Sigmoid colon (tissue), 7 donors: ENCODE data around the gene UMODL1. TPM values are rescaled to one million over a fixed set of nuclear protein-coding genes. Genes with fewer than 3 reads are reported as not detected.

Experiments used
- DNase-seq: peaks from one replicate; pipeline ENCODE4 v3.0.0-alpha.2; 2019
- H3K27ac ChIP-seq, 4 donors: fragments of 200-600 bp; sonication (generic); one replicate each; pipeline ENCODE4 v1.5.1; 2016 to 2019; ENCODE audit warnings: mild to moderate bottlenecking in 1 of 4
- H3K27me3 ChIP-seq, 3 donors: fragments of 200-600 bp; sonication (generic); one replicate each; pipeline ENCODE4 v1.5.1; 2019; ENCODE audit warnings: mild to moderate bottlenecking in 1 of 3
- H3K36me3 ChIP-seq, 4 donors: fragments of 200-600 bp; sonication (generic); one replicate each; pipeline ENCODE4 v1.5.1; 2016 to 2019
- H3K4me1 ChIP-seq, 4 donors: fragments of 200-600 bp; sonication (generic); one replicate each; pipeline ENCODE4 v1.5.1; 2017 to 2019
- H3K4me3 ChIP-seq, 4 donors: fragments of 200-600 bp; sonication (generic); one replicate each; pipeline ENCODE4 v1.5.1; 2017 to 2019; ENCODE audit warnings: mild to moderate bottlenecking in 2 of 4, moderate library complexity in 1 of 4
- H3K9me3 ChIP-seq, 4 donors: fragments of 200-600 bp in 3 of 4; sonication (generic) in 3 of 4; one replicate each; pipeline versions ENCODE4 v1.5.1 to v1.6.1; 2013 to 2019
- CTCF ChIP-seq, 4 experiments: fragments of 450-650 bp in 3 of 4; fragments of 200-600 bp in 1 of 4; IDR thresholded peaks; one replicate each; pipeline ENCODE4 v1.5.1; 2016 to 2019; ENCODE audit warnings: antibody characterized with exemption in 4 of 4, mild to moderate bottlenecking in 3 of 4, moderate library complexity in 2 of 4
- EP300 ChIP-seq, 4 donors: sonication (generic); formaldehyde crosslinking; IDR thresholded peaks; one replicate each; pipeline ENCODE4 v1.6.1; 2017; ENCODE audit warnings: antibody characterized with exemption in 4 of 4
- POLR2A ChIP-seq, 2 donors: fragments of 450-650 bp; IDR thresholded peaks; one replicate each; pipeline ENCODE4 v1.6.1; 2016; ENCODE audit warnings: antibody characterized with exemption in 2 of 2, mild to moderate bottlenecking in 2 of 2, moderate library complexity in 2 of 2
- POLR2AphosphoS5 ChIP-seq, 4 donors: sonication (generic); formaldehyde crosslinking; IDR thresholded peaks; one replicate each; pipeline ENCODE4 v1.6.1; 2017; ENCODE audit warnings: antibody characterized with exemption in 4 of 4
- WGBS, 2 donors: extraction: QIAGEN DNeasy Blood & Tissue Kit; methylation state at CpG; one replicate each; pipeline ENCODE4 v1.1.7; 2013; 5-methylcytosine and 5-hydroxymethylcytosine counted together
- intact Hi-C: fragments of 100-400 bp; cut with DNase I; formaldehyde crosslinking; loops from one replicate; pipeline ENCODE4 v1.15.1; 2023
- polyA plus RNA-seq, 3 donors: library from polyadenylated mRNA; stranded (reverse); fragments of 200-250 nt; gene quantifications; one replicate each; pipeline ENCODE4 v1.2.3, GENCODE V29; 2013
- total RNA-seq, 4 donors: library from RNA; depleted of rRNA; stranded (reverse); fragments of >200 nt; gene quantifications; one replicate each; pipeline ENCODE4 v1.1.0, GENCODE V29; 2016
- donor health status: healthy with polysubstance abuse.
- donor health status: Bipolar disorder and iron deficiency.
- donor health status: healthy.

The UMODL1 gene
- total and polyA plus RNA-seq, 7 donors = 0.13 to 0.23 TPM; not detected in 5

GRCh38 chr21:42147386-42148020 is 76.4 kb downstream of the UMODL1 start:
- H3K27ac ChIP-seq = no peak overlapping the region
- intact Hi-C loops = loop anchor here (10.0 kb wide), 3 partner anchors 67 to 377 kb away; partner anchors contain the start of gene ABCG1
- no peak overlapping the region for H3K4me3 ChIP-seq
- peak; percentile 53 for DNase-seq
- H3K36me3 ChIP-seq = no peaks in the 10 kb centered on the region
- TF ChIP-seq EP300 (IDR thresholded peaks at IDR 0.05) (no peak), CTCF (IDR thresholded peaks at IDR 0.05) (no peak), POLR2AphosphoS5 (IDR thresholded peaks at IDR 0.05) (no peak), POLR2A (IDR thresholded peaks at IDR 0.05) (no peak)
- peaks cover 0 to 4% (median 2%) of the 10 kb centered on the region in 4 donors for H3K4me1 ChIP-seq
- WGBS, 2 donors = 85 to 94% methylated on average over 13 of the region's 13 CpGs
- no peaks in the 10 kb centered on the region for H3K27me3 ChIP-seq
- no peaks in the 10 kb centered on the region for H3K9me3 ChIP-seq

GRCh38 chr21:42148097-42148496 is 77.0 kb downstream of the UMODL1 start:
- peak; percentile 5 for DNase-seq
- no peak overlapping the region for H3K4me3 ChIP-seq
- no peaks in the 10 kb centered on the region for H3K9me3 ChIP-seq
- intact Hi-C loops = loop anchor here (10.0 kb wide), 3 partner anchors 67 to 377 kb away; partner anchors contain the start of gene ABCG1
- peaks cover 0 to 4% (median 2%) of the 10 kb centered on the region in 4 donors for H3K4me1 ChIP-seq
- H3K36me3 ChIP-seq = no peaks in the 10 kb centered on the region
- no peak overlapping the region for H3K27ac ChIP-seq
- TF ChIP-seq POLR2A (IDR thresholded peaks at IDR 0.05) (no peak), POLR2AphosphoS5 (IDR thresholded peaks at IDR 0.05) (no peak), CTCF (IDR thresholded peaks at IDR 0.05) (no peak), EP300 (IDR thresholded peaks at IDR 0.05) (no peak)
- 15 to 37% methylated on average over 2 of the region's 2 CpGs for WGBS, 2 donors
- no peaks in the 10 kb centered on the region for H3K27me3 ChIP-seq

- no peaks in the 10 kb centered on the region for H3K36me3 ChIP-seq
- WGBS, 2 donors = 81 to 91% methylated on average over 3 of the region's 3 CpGs
- H3K27me3 ChIP-seq = no peaks in the 10 kb centered on the region
- H3K9me3 ChIP-seq = no peaks in the 10 kb centered on the region
- DNase-seq = peak; percentile 4
- intact Hi-C loops = loop anchor here (10.0 kb wide), 3 partner anchors 66 to 376 kb away; partner anchors contain the start of gene ABCG1
- peaks cover 0 to 4% (median 2%) of the 10 kb centered on the region in 4 donors for H3K4me1 ChIP-seq
- H3K27ac ChIP-seq = no peak overlapping the region
- TF ChIP-seq CTCF (IDR thresholded peaks at IDR 0.05) (no peak), POLR2A (IDR thresholded peaks at IDR 0.05) (no peak), EP300 (IDR thresholded peaks at IDR 0.05) (no peak), POLR2AphosphoS5 (IDR thresholded peaks at IDR 0.05) (no peak)
- no peak overlapping the region for H3K4me3 ChIP-seq
These were observed 77.5 kb downstream of the UMODL1 start for GRCh38 chr21:42148584-42148983.

- intact Hi-C loops = loop anchor here (10.0 kb wide), 3 partner anchors 65 to 375 kb away; partner anchors contain the start of gene ABCG1
- peaks cover 0 to 4% (median 0%) of the 10 kb centered on the region in 3 donors for H3K27me3 ChIP-seq
- WGBS, 2 donors = 90 to 95% methylated on average over 21 of the region's 21 CpGs
- H3K36me3 ChIP-seq = no peaks in the 10 kb centered on the region
- no peak overlapping the region for H3K27ac ChIP-seq
- DNase-seq = peak; percentile 39
- H3K4me1 ChIP-seq = peaks cover 0 to 4% (median 2%) of the 10 kb centered on the region in 4 donors
- no peaks in the 10 kb centered on the region for H3K9me3 ChIP-seq
- TF ChIP-seq POLR2AphosphoS5 (IDR thresholded peaks at IDR 0.05) (no peak), CTCF (IDR thresholded peaks at IDR 0.05) (no peak), EP300 (IDR thresholded peaks at IDR 0.05) (no peak), POLR2A (IDR thresholded peaks at IDR 0.05) (no peak)
- no peak overlapping the region for H3K4me3 ChIP-seq
These were observed 78.7 kb downstream of the UMODL1 start for GRCh38 chr21:42149656-42150473.
